Lower leg skin (tissue), 3 donors: ENCODE results near the gene ZNF415.

Experiments
- POLR2A ChIP-seq, 2 donors: fragments of 450-650 bp; IDR thresholded peaks; one replicate each; pipeline ENCODE4 v1.6.1; 2016 to 2017; ENCODE audit warnings: antibody characterized with exemption in 2 of 2, mild to moderate bottlenecking in 1 of 2, moderate library complexity in 1 of 2
- TF ChIP-seq, protein P1 (sequence below), 3 donors: fragments of 450-650 bp; IDR thresholded peaks; one replicate each; pipeline ENCODE4 v1.5.1; 2016; ENCODE audit warnings: antibody characterized with exemption in 3 of 3, mild to moderate bottlenecking in 3 of 3, moderate library complexity in 2 of 3

DNA sequence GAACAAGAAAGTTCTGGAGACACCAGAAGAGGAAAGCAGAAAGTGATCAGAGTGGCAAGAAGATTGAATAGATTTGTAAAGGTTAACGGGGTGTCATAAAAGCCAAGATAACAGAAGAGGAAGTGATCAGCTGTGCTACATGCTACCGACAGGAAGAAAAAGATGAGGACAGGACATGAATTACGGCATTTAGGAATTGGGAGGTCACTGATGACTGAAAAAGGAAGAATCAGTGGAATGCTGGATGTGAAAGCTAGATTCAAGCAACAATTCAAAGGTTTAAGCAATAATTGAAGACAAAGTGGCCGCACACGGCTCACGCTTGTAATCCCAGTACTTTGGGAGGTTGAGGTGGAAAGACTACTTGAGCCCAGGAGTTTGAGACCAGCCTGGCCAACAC is 44.6 kb downstream of the ZNF415 start:
- TF ChIP-seq, protein P1, sequence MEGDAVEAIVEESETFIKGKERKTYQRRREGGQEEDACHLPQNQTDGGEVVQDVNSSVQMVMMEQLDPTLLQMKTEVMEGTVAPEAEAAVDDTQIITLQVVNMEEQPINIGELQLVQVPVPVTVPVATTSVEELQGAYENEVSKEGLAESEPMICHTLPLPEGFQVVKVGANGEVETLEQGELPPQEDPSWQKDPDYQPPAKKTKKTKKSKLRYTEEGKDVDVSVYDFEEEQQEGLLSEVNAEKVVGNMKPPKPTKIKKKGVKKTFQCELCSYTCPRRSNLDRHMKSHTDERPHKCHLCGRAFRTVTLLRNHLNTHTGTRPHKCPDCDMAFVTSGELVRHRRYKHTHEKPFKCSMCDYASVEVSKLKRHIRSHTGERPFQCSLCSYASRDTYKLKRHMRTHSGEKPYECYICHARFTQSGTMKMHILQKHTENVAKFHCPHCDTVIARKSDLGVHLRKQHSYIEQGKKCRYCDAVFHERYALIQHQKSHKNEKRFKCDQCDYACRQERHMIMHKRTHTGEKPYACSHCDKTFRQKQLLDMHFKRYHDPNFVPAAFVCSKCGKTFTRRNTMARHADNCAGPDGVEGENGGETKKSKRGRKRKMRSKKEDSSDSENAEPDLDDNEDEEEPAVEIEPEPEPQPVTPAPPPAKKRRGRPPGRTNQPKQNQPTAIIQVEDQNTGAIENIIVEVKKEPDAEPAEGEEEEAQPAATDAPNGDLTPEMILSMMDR (IDR thresholded peaks at IDR 0.05): no peak
- TF ChIP-seq POLR2A (IDR thresholded peaks at IDR 0.05): no peak
